Nephron progenitor cell (in vitro differentiated cells): ENCODE data around the gene PABPN1.

Experiments
- DNase-seq: peaks from one replicate; pipeline ENCODE4 v3.0.0; 2021
- H3K27ac Mint-ChIP-seq: 2 replicates; pipeline ENCODE4 v1.8.0; 2021; ENCODE audit warnings: mild to moderate bottlenecking, moderate library complexity, mixed read lengths
- H3K27me3 Mint-ChIP-seq: 2 replicates; pipeline ENCODE4 v1.8.0; 2021; ENCODE audit warnings: mild to moderate bottlenecking, low read depth, mixed read lengths; ENCODE audit not compliant: poor library complexity
- H3K36me3 Mint-ChIP-seq: 2 replicates; pipeline ENCODE4 v1.8.0; 2021; ENCODE audit warnings: low read depth, mixed read lengths
- H3K4me1 Mint-ChIP-seq: 2 replicates; pipeline ENCODE4 v1.8.0; 2021; ENCODE audit warnings: mixed read lengths
- H3K4me3 Mint-ChIP-seq: 2 replicates; pipeline ENCODE4 v1.8.0; 2021; ENCODE audit warnings: mild to moderate bottlenecking, moderate library complexity, mixed read lengths
- H3K9me3 Mint-ChIP-seq: 2 replicates; pipeline ENCODE4 v1.8.0; 2021; ENCODE audit warnings: mild to moderate bottlenecking, moderate library complexity, mixed read lengths
- TF ChIP-seq, protein P1 (sequence below): fragments of 200-600 bp; sonication (generic); IDR thresholded peaks from 2 replicates; pipeline ENCODE4 v1.5.0; 2021; ENCODE audit warnings: antibody characterized with exemption

Gene PABPN1

DNA sequence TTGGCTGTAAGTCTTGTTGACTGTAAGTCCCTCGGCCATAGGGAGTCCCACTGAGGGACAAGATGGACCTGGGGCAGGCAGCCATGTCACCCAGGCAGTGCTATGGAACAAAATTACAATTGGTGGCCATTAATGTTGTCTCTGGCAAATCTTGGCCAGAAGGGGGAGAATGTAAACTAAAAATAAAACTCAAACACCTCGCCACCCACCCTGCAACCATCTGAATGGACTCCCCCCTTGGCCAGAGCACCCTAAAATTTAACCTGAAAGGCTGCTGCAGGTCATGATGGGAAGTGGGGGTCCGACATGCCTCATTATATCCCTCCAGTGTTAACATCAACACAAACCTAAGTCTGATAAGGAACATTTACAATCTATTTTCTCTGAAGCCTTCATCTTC, 23.2 kb downstream of the PABPN1 start:
- Mint-ChIP-seq H3K36me3 (peaks cover 2% of the 10 kb centered on the region), H3K4me1 (peaks cover 9% of the 10 kb centered on the region), H3K27ac (no peak overlapping the region), H3K9me3 (peaks cover 22% of the 10 kb centered on the region), H3K4me3 (no peak overlapping the region), H3K27me3 (peaks cover 1% of the 10 kb centered on the region)
- TF ChIP-seq, protein P1, sequence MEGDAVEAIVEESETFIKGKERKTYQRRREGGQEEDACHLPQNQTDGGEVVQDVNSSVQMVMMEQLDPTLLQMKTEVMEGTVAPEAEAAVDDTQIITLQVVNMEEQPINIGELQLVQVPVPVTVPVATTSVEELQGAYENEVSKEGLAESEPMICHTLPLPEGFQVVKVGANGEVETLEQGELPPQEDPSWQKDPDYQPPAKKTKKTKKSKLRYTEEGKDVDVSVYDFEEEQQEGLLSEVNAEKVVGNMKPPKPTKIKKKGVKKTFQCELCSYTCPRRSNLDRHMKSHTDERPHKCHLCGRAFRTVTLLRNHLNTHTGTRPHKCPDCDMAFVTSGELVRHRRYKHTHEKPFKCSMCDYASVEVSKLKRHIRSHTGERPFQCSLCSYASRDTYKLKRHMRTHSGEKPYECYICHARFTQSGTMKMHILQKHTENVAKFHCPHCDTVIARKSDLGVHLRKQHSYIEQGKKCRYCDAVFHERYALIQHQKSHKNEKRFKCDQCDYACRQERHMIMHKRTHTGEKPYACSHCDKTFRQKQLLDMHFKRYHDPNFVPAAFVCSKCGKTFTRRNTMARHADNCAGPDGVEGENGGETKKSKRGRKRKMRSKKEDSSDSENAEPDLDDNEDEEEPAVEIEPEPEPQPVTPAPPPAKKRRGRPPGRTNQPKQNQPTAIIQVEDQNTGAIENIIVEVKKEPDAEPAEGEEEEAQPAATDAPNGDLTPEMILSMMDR, result no peak
- no peak for DNase-seq

DNA sequence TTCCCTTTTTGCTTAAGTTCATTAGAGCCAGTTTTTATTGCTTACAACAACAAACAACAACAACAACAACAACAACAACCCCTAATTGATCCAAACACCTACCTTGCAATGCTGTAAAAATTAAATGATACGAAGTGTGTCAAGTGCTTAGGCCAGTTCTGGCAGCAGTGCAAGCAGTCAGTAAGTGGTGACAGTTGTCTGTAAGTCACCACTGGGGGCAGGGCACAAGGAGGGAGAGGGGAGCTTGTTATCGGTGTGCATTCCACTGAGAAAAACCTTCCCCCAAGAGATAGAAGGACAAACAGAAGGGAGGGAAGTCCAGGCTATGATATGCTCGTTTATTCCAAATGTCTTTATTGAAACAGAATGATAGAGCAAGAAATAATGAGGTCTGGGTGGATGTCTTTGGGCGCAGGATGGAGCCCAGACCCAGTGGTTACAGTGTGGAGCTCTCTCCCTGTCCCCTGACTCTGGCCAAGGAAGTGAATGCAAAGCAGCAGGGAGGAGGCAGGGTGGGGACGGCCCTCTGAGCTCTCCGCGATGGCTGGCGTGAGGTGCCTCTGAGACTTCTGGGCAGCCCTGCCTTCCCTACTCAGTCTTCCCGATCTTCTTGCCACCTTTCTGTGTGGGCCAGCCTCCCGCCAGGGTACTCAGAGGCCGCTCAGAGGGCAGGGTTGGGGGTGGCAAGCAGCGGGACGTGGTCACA, 24.9 kb downstream of the PABPN1 start:
- TF ChIP-seq, protein P1, result no peak
- peak overlapping the region; percentile 76 for H3K27ac Mint-ChIP-seq
- no peak overlapping the region for H3K4me3 Mint-ChIP-seq
- peaks cover 16% of the 10 kb centered on the region for H3K36me3 Mint-ChIP-seq
- DNase-seq, result no peak
- H3K4me1 Mint-ChIP-seq, result peaks cover 17% of the 10 kb centered on the region
- H3K27me3 Mint-ChIP-seq, result peaks cover 18% of the 10 kb centered on the region
- peaks cover 15% of the 10 kb centered on the region for H3K9me3 Mint-ChIP-seq

DNA sequence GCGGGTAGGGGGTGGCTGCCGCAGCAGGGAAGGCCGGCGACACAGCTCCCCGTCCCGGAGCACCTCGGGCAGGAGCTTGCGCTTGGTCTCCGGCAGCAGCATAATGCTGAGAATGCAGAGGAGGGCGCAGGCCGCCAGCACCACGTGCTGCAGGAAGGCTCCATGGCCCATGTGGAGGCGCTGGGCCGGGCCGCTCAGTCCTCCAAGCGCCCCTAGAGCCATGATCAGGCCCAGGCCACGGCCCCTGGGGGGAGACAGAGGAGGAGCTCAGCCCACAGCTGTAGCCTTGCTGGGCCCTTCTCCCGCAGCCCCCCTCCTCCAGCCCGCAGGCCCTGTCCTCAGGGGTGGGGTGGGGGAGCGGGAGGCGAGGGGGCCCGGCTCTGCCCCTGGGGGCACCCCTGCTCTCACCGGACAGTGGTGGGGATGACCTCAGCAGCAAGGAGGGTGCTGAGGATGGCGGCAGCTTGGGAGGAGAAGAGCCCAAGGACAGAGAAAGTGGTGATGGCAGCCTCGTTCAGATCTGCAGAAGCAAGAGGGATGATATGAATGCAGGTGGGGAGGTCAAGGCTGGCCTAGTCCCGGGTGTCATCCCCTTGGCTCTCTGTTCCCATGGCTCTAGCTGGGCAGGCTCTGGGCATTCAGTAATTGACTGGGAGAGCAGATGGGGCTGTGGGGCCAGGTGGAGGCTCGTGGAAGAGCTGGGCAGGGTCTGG, 25.6 kb downstream of the PABPN1 start:
- no peak overlapping the region for H3K4me3 Mint-ChIP-seq
- H3K9me3 Mint-ChIP-seq, result peaks cover 12% of the 10 kb centered on the region
- TF ChIP-seq, protein P1, result no peak
- peaks cover 20% of the 10 kb centered on the region for H3K4me1 Mint-ChIP-seq
- DNase-seq, result no peak
- H3K27ac Mint-ChIP-seq, result no peak overlapping the region
- peaks cover 24% of the 10 kb centered on the region for H3K27me3 Mint-ChIP-seq
- H3K36me3 Mint-ChIP-seq, result peaks cover 19% of the 10 kb centered on the region

DNA sequence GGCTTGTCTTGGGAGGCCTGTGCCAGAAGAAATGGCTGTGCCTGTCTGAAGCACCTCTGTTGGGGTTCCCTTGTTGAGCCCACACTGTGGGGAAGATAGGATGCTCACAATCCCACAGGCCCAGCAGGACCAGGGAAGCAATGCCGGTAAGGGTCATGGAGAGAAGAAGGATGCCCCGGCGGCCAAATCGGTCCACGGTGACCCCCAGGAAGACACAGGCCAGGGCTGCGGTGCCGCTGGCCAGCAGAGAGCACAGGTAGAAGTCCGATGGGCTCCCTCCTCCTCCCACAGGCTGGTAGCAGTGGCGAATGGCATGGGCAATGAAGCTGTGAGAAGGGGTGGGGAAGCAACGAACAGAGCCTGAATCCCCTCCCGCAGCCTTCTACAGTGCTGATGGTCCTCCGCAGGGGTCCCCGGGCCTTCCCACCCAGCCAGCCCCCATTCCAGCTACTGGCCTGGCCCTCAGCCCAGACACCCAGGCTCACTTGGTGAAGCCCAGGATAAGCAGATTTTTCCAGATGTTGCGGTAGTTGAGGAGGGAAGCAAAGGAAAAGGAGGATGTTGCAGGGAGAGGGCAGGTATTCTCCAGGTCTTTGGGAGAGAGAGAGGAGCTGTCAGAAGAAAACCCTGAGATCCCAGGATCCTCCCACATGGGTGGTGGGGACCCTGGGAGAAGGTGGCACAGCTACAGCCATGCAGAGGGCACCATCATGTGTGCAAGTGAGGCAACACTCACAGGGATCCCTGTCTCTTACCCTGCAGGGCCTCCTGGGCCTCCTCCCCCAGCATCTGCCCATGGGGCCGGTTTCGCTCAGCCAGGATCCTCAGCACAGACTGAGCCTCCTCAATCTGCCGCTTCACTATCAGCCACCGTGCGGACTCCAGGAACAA, 26.4 kb downstream of the PABPN1 start:
- Mint-ChIP-seq H3K4me1 (peaks cover 20% of the 10 kb centered on the region), H3K4me3 (no peak overlapping the region), H3K27me3 (peaks cover 25% of the 10 kb centered on the region), H3K9me3 (peaks cover 11% of the 10 kb centered on the region), H3K27ac (no peak overlapping the region), H3K36me3 (peaks cover 19% of the 10 kb centered on the region)
- DNase-seq, result no peak
- TF ChIP-seq, protein P1, result no peak

DNA sequence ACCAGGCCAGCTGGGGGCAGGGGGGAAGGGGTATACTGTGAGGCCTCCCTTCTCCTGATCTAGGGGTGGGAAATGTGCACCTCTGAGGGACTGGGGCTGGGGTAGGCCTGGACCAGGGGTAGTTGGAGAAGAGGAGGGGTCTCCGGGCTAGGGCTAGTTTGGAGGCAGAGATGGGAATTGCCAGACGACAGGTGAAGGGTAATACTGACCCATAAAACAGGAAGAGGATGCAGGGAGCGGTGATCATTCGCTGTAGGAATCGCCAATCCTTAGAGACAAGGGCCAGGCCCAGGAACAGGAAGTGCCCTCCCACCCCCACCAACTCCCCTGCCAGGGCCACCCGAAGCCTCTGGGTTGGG, 27.0 kb downstream of the PABPN1 start:
- TF ChIP-seq, protein P1, result no peak
- no peak overlapping the region for H3K4me3 Mint-ChIP-seq
- DNase-seq, result no peak
- peaks cover 11% of the 10 kb centered on the region for H3K9me3 Mint-ChIP-seq
- H3K4me1 Mint-ChIP-seq, result peaks cover 26% of the 10 kb centered on the region
- H3K27ac Mint-ChIP-seq, result no peak overlapping the region
- peaks cover 31% of the 10 kb centered on the region for H3K27me3 Mint-ChIP-seq
- peaks cover 19% of the 10 kb centered on the region for H3K36me3 Mint-ChIP-seq
